Testis (tissue), 2 donors: ENCODE measurements around the gene ALOX15B.

Source experiments
- POLR2A ChIP-seq: fragments of 450-650 bp; IDR thresholded peaks from one replicate; pipeline ENCODE4 v1.6.1; 2017; ENCODE audit warnings: antibody characterized with exemption, mild to moderate bottlenecking, moderate library complexity
- TF ChIP-seq, protein P1 (sequence below), 3 experiments: fragments of 450-650 bp in 2 of 3; fragments of 200-600 bp in 1 of 3; sonication (generic) in 1 of 3; IDR thresholded peaks; one replicate each; pipeline ENCODE4 v1.5.1; 2016 to 2019; ENCODE audit warnings: antibody characterized with exemption in 3 of 3, mild to moderate bottlenecking in 2 of 3, moderate library complexity in 1 of 3

DNA sequence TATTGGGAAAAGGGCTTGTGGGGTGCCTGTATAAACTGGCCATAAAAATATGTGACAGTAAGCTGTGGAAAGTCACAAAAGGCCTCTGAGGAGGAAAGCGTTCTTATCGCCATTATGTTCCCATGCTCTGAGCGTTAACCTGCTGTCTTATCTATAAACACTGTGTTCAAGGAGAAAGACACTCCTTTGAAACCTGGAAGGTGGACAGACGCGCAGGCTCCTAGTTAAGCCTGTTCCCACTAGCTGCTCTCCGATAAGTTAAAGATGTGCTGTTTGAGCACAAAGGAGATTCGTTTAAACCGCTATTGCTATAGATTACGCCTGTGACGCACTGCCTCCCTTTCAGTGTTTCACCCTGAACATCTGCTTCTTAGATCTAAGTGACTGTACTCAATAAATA is 43.4 kb downstream of the ALOX15B start:
- TF ChIP-seq, protein P1, sequence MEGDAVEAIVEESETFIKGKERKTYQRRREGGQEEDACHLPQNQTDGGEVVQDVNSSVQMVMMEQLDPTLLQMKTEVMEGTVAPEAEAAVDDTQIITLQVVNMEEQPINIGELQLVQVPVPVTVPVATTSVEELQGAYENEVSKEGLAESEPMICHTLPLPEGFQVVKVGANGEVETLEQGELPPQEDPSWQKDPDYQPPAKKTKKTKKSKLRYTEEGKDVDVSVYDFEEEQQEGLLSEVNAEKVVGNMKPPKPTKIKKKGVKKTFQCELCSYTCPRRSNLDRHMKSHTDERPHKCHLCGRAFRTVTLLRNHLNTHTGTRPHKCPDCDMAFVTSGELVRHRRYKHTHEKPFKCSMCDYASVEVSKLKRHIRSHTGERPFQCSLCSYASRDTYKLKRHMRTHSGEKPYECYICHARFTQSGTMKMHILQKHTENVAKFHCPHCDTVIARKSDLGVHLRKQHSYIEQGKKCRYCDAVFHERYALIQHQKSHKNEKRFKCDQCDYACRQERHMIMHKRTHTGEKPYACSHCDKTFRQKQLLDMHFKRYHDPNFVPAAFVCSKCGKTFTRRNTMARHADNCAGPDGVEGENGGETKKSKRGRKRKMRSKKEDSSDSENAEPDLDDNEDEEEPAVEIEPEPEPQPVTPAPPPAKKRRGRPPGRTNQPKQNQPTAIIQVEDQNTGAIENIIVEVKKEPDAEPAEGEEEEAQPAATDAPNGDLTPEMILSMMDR (IDR thresholded peaks at IDR 0.05): no peak
- no peak for TF ChIP-seq POLR2A
